KBM-7 (cell line): ENCODE data around the gene BPHL.
A peak's percentile ranks its signal among the peaks of the same experiment; 100 is the strongest.
"Not testable (repeated sequence)": the region's sequence is repeated elsewhere in the genome, so short reads cannot be mapped to it uniquely, and the experiment has no call there.

Experiments used
- DNase-seq: peaks from one replicate; pipeline ENCODE4 v3.0.0-alpha.2; 2015
- in situ Hi-C: fragments of 300-500 bp; cut with MboI; formaldehyde crosslinking; loops from 2 replicates; pipeline ENCODE4 v1.14.3; 2020; ENCODE audit warnings: low sequenced_read_pairs, low pct_unique_long_range_greater_than_20kb, mixed read lengths

Gene BPHL

GRCh38 chr6:3144571-3144970, 26.1 kb downstream of the BPHL start:
- DNase-seq = no peak
- in situ Hi-C loops = no loop called here

- in situ Hi-C loops = no loop called here
- DNase-seq = no peak
Measured at GRCh38 chr6:3147914-3148757, 29.6 kb downstream of the BPHL start.

- in situ Hi-C loops = no loop called here
- no peak for DNase-seq
Measured at GRCh38 chr6:3151691-3152090, 33.2 kb downstream of the BPHL start.

GRCh38 chr6:3152689-3153088, 34.2 kb downstream of the BPHL start:
- in situ Hi-C loops = no loop called here
- no peak for DNase-seq

GRCh38 chr6:3155416-3155815, 36.9 kb downstream of the BPHL start:
- in situ Hi-C loops = not testable (repeated sequence)

GRCh38 chr6:3156184-3157130, 37.9 kb downstream of the BPHL start:
- in situ Hi-C loops = not testable (repeated sequence)
- peak; percentile 31 for DNase-seq

More at GRCh38 chr6:3155416-3155815, 36.9 kb downstream of the BPHL start:
- DNase-seq = not testable (repeated sequence)

- in situ Hi-C loops = no loop called here
Measured at GRCh38 chr6:3157131-3157933, 38.8 kb downstream of the BPHL start, which contains the start of gene TUBB2A. TUBB2A (minus strand) TSS chr6:3157544; CDS start chr6:3157463, 81 bp downstream.

GRCh38 chr6:3159805-3160781, 41.6 kb downstream of the BPHL start:
- DNase-seq = peak; percentile 56
- in situ Hi-C loops = no loop called here

More at GRCh38 chr6:3157131-3157933, 38.8 kb downstream of the BPHL start, which contains the start of gene TUBB2A:
- DNase-seq = peak; percentile 75

- in situ Hi-C loops = no loop called here
- peak; percentile 23 for DNase-seq
Measured at GRCh38 chr6:3162067-3162497, 43.6 kb downstream of the BPHL start.

- in situ Hi-C loops = no loop called here
- peak; percentile 87 for DNase-seq
Measured at GRCh38 chr6:3162565-3163247, 44.2 kb downstream of the BPHL start.

GRCh38 chr6:3163248-3163594, 44.7 kb downstream of the BPHL start:
- in situ Hi-C loops = no loop called here
- peak; percentile 71 for DNase-seq

GRCh38 chr6:3164388-3164787, 45.9 kb downstream of the BPHL start:
- in situ Hi-C loops = no loop called here
- DNase-seq = no peak

GRCh38 chr6:3165631-3166534, 47.4 kb downstream of the BPHL start:
- DNase-seq = no peak
- in situ Hi-C loops = no loop called here

GRCh38 chr6:3166535-3167225, 48.2 kb downstream of the BPHL start:
- DNase-seq, in situ Hi-C loops: not testable (repeated sequence)

- in situ Hi-C loops, DNase-seq: not testable (repeated sequence)
Measured at GRCh38 chr6:3168046-3168445, 49.5 kb downstream of the BPHL start.

- in situ Hi-C loops, DNase-seq: not testable (repeated sequence)
Measured at GRCh38 chr6:3170676-3171075, 52.2 kb downstream of the BPHL start.
